Esophagus squamous epithelium (tissue), 5 donors: ENCODE results near the gene COX6B2. TPM values are rescaled to one million over a fixed set of nuclear protein-coding genes. Genes with fewer than 3 reads are reported as not detected.
A peak's percentile ranks its signal among the peaks of the same experiment; 100 is the strongest.

Experiments
- DNase-seq: peaks from one replicate; lab custom pipeline; 2025; lab: John Stamatoyannopoulos, UW
- H3K27ac ChIP-seq, 4 donors: fragments of 200-600 bp; sonication (generic); one replicate each; pipeline ENCODE4 v1.5.1; 2016 to 2019; ENCODE audit warnings: mild to moderate bottlenecking in 1 of 4
- H3K27me3 ChIP-seq, 4 donors: fragments of 200-600 bp; sonication (generic); 1 replicate in 3 of 4; 2 replicates in 1 of 4; pipeline versions ENCODE4 v1.5.1 to v1.6.0; 2017 to 2021; ENCODE audit warnings: antibody characterized with exemption in 1 of 4
- H3K36me3 ChIP-seq, 3 donors: fragments of 200-600 bp; sonication (generic); one replicate each; pipeline ENCODE4 v1.5.1; 2016 to 2019
- H3K4me1 ChIP-seq, 3 donors: fragments of 200-600 bp; sonication (generic); one replicate each; pipeline ENCODE4 v1.5.1; 2017 to 2019
- H3K4me3 ChIP-seq, 4 donors: fragments of 200-600 bp; sonication (generic); 1 replicate in 3 of 4; 2 replicates in 1 of 4; pipeline ENCODE4 v1.5.1; 2016 to 2019; ENCODE audit warnings: mild to moderate bottlenecking in 2 of 4, moderate library complexity in 1 of 4
- H3K9me3 ChIP-seq, 3 donors: fragments of 200-600 bp; sonication (generic); one replicate each; pipeline ENCODE4 v1.5.1; 2016 to 2019
- CTCF ChIP-seq, 6 experiments: fragments of 450-650 bp in 4 of 6; fragments of 200-600 bp in 2 of 6; sonication (generic) in 2 of 6; IDR thresholded peaks; one replicate each; pipeline ENCODE4 v1.5.1; 2016 to 2019; ENCODE audit warnings: antibody characterized with exemption in 6 of 6, mild to moderate bottlenecking in 4 of 6, moderate library complexity in 4 of 6
- POLR2A ChIP-seq, 4 donors: fragments of 450-650 bp; IDR thresholded peaks; one replicate each; pipeline ENCODE4 v1.6.1; 2017; ENCODE audit warnings: antibody characterized with exemption in 4 of 4, mild to moderate bottlenecking in 4 of 4, moderate library complexity in 3 of 4
- WGBS, 2 donors: methylation state at CpG; one replicate each; pipeline ENCODE4 v1.1.5; 2018; 5-methylcytosine and 5-hydroxymethylcytosine counted together
- intact Hi-C: fragments of 100-400 bp; cut with DNase I; formaldehyde crosslinking; loops from one replicate; pipeline ENCODE4 v1.15.0; 2022
- total RNA-seq, 4 donors: library from RNA; depleted of rRNA; stranded (reverse); fragments of >200 nt; gene quantifications; one replicate each; pipeline ENCODE4 v1.1.0, GENCODE V29; 2016
- donor health status: DM: yes; HTN: yes; CAD: no.

Gene COX6B2
- total RNA-seq, 4 donors from 2014 or later: 0.66 to 1.4 (median 0.95) TPM; not detected in 1

GRCh38 chr19:55325172-55325571 lies 29.3 kb downstream of the COX6B2 start, which contains the start of gene TMEM150B:
TSS of gene TMEM150B (minus strand) at chr19:55325341. CDS start at chr19:55321036, 4,305 bp downstream.
- H3K27me3 ChIP-seq: peaks cover 0 to 33% (median 0%) of the 10 kb centered on the region in 4 donors
- no peak for DNase-seq
- intact Hi-C loops: no loop called here

GRCh38 chr19:55324662-55325061 lies 29.9 kb downstream of the COX6B2 start:
- DNase-seq: no peak
- peaks cover 0 to 38% (median 0%) of the 10 kb centered on the region in 4 donors for H3K27me3 ChIP-seq
- H3K27ac ChIP-seq: peak overlapping the region in 1 of 4 donors; percentile 67
- no peaks in the 10 kb centered on the region for H3K36me3 ChIP-seq
- intact Hi-C loops: no loop called here
- H3K4me3 ChIP-seq: peak overlapping the region in 1 of 4 donors; percentile 27
- no peaks in the 10 kb centered on the region for H3K9me3 ChIP-seq
- H3K4me1 ChIP-seq: no peaks in the 10 kb centered on the region
- WGBS, 2 donors: 48 to 67% methylated on average over 6 of the region's 6 CpGs
- TF ChIP-seq POLR2A (IDR thresholded peaks at IDR 0.05): no peak
- TF ChIP-seq CTCF (IDR thresholded peaks at IDR 0.05): no peak

More at GRCh38 chr19:55325172-55325571, 29.3 kb downstream of the COX6B2 start, which contains the start of gene TMEM150B:
- Histone ChIP-seq H3K4me3 (peak within 1 kb of the TSS in 1 of 4 donors; percentile 27), H3K9me3 (no peaks in the 10 kb centered on the region), H3K27ac (peak within 1 kb of the TSS in 2 of 4 donors; percentile 6 to 67), H3K36me3 (no peaks in the 10 kb centered on the region), H3K4me1 (no peaks in the 10 kb centered on the region)
- WGBS, 2 donors: 64 to 68% methylated on average over 13 to 14 of the region's 14 CpGs
- TF ChIP-seq CTCF (IDR thresholded peaks at IDR 0.05) (no peak), POLR2A (IDR thresholded peaks at IDR 0.05) (no peak)

- H3K9me3 ChIP-seq: no peaks in the 10 kb centered on the region
- intact Hi-C loops: no loop called here
- TF ChIP-seq POLR2A (IDR thresholded peaks at IDR 0.05): no peak
- TF ChIP-seq CTCF (IDR thresholded peaks at IDR 0.05): no peak
- no peak for DNase-seq
- no peak overlapping the region for H3K27ac ChIP-seq
- peaks cover 0 to 42% (median 0%) of the 10 kb centered on the region in 4 donors for H3K27me3 ChIP-seq
- WGBS, 2 donors: 59 to 74% methylated on average over 10 of the region's 12 CpGs
- H3K36me3 ChIP-seq: no peaks in the 10 kb centered on the region
- no peaks in the 10 kb centered on the region for H3K4me1 ChIP-seq
- H3K4me3 ChIP-seq: no peak overlapping the region
Observed at GRCh38 chr19:55322204-55322885, 32.2 kb downstream of the COX6B2 start.

GRCh38 chr19:55321466-55322137 lies 32.9 kb downstream of the COX6B2 start:
- WGBS, 2 donors: 67 to 76% methylated on average over 3 to 9 of the region's 9 CpGs
- H3K27me3 ChIP-seq: peaks cover 0 to 42% (median 0%) of the 10 kb centered on the region in 4 donors
- no peak overlapping the region for H3K27ac ChIP-seq
- H3K4me1 ChIP-seq: no peaks in the 10 kb centered on the region
- H3K9me3 ChIP-seq: no peaks in the 10 kb centered on the region
- DNase-seq: no peak
- TF ChIP-seq CTCF (IDR thresholded peaks at IDR 0.05) (no peak), POLR2A (IDR thresholded peaks at IDR 0.05) (no peak)
- H3K4me3 ChIP-seq: no peak overlapping the region
- H3K36me3 ChIP-seq: no peaks in the 10 kb centered on the region
- intact Hi-C loops: no loop called here
